Measurements from ENCODE around the gene POGZ.

DNA sequence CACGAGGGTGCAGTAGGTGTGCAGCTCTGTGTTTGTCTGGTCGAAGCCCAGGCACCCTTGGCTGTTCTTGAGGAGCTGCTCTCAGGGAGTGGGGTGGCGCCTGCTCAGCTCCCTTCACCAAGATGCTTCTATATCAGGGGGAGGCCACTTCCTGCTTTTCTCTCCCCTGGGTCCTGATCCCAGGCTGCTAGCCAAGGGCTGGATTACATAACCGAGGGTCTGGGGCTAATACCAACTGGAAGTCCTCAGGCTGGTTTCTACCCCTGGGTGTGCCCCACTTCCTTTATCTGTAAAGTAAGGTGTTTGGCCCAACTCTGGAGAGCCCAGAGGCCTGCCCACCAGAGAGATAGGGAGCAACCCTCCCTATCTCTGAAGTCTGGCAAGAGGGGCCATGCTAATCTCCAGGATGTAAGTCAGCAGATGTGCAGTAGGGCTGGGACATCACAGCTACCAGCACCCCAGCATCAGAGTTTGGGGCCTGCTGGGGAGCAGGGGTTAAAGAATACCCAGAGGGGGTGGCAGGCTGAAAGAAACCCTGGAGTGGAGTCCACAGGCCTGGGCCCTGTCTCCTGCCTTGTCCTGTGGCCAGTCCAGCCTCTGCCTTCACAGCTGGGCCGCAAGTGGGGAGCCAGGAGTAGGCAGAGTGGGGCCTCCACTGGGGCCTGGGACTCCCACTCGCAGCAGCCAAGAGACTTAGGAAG lies 88.9 kb downstream of the POGZ start:
- TF ChIP-seq, protein P1, sequence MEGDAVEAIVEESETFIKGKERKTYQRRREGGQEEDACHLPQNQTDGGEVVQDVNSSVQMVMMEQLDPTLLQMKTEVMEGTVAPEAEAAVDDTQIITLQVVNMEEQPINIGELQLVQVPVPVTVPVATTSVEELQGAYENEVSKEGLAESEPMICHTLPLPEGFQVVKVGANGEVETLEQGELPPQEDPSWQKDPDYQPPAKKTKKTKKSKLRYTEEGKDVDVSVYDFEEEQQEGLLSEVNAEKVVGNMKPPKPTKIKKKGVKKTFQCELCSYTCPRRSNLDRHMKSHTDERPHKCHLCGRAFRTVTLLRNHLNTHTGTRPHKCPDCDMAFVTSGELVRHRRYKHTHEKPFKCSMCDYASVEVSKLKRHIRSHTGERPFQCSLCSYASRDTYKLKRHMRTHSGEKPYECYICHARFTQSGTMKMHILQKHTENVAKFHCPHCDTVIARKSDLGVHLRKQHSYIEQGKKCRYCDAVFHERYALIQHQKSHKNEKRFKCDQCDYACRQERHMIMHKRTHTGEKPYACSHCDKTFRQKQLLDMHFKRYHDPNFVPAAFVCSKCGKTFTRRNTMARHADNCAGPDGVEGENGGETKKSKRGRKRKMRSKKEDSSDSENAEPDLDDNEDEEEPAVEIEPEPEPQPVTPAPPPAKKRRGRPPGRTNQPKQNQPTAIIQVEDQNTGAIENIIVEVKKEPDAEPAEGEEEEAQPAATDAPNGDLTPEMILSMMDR (IDR thresholded peaks at IDR 0.05): no peak
- TF ChIP-seq EP300 (IDR thresholded peaks at IDR 0.05): no peak
